Stomach smooth muscle (tissue), 2 donors: ENCODE results near the gene LRRC15.

Experiments
- H3K27ac ChIP-seq: one replicate; pipeline ENCODE4 v1.7.0; 2013; ENCODE audit warnings: mild to moderate bottlenecking, low read length, inconsistent platforms
- H3K27me3 ChIP-seq, 2 donors: one replicate each; pipeline ENCODE4 v1.7.0; 2013; ENCODE audit warnings: low read length in 2 of 2; ENCODE audit not compliant: insufficient read depth in 2 of 2, control insufficient read depth in 1 of 2
- H3K36me3 ChIP-seq, 2 donors: one replicate each; pipeline ENCODE4 v1.7.0; 2013; ENCODE audit warnings: low read length in 2 of 2; ENCODE audit not compliant: control insufficient read depth in 2 of 2, insufficient read depth in 2 of 2
- H3K4me1 ChIP-seq: one replicate; pipeline ENCODE4 v1.7.0; 2013; ENCODE audit warnings: low read length; ENCODE audit not compliant: control insufficient read depth, insufficient read depth
- H3K4me3 ChIP-seq, 2 donors: one replicate each; pipeline ENCODE4 v1.7.0; 2013; ENCODE audit warnings: low read length in 2 of 2
- H3K9ac ChIP-seq, 2 donors: one replicate each; pipeline ENCODE4 v1.7.0; 2013; ENCODE audit warnings: low read length in 2 of 2, mild to moderate bottlenecking in 1 of 2
- H3K9me3 ChIP-seq, 2 donors: one replicate each; pipeline ENCODE4 v1.7.0; 2013; ENCODE audit warnings: low read length in 2 of 2; ENCODE audit not compliant: control insufficient read depth in 2 of 2
- donor health status: healthy.
- donor health status: Pancreatic carcinoma.

Gene LRRC15

GRCh38 chr3:194376241-194376560 lies 6.7 kb upstream of the LRRC15 start:
- Histone ChIP-seq H3K27me3 (peaks cover 6 to 9% of the 10 kb centered on the region in 2 donors), H3K9ac (no peak overlapping the region)

GRCh38 chr3:194375473-194376240 lies 6.1 kb upstream of the LRRC15 start:
- Histone ChIP-seq H3K36me3 (no peaks in the 10 kb centered on the region), H3K27ac (no peak overlapping the region), H3K4me1 (no peaks in the 10 kb centered on the region), H3K9ac (no peak overlapping the region), H3K27me3 (peaks cover 6 to 9% of the 10 kb centered on the region in 2 donors), H3K4me3 (no peak overlapping the region), H3K9me3 (no peaks in the 10 kb centered on the region)

More at GRCh38 chr3:194376241-194376560, 6.7 kb upstream of the LRRC15 start:
- H3K36me3 ChIP-seq: no peaks in the 10 kb centered on the region
- no peak overlapping the region for H3K27ac ChIP-seq
- no peak overlapping the region for H3K4me3 ChIP-seq
- H3K4me1 ChIP-seq: no peaks in the 10 kb centered on the region
- H3K9me3 ChIP-seq: no peaks in the 10 kb centered on the region

- Histone ChIP-seq H3K27me3 (peaks cover 3 to 6% of the 10 kb centered on the region in 2 donors), H3K9me3 (no peaks in the 10 kb centered on the region), H3K9ac (no peak overlapping the region), H3K27ac (no peak overlapping the region), H3K4me3 (no peak overlapping the region), H3K36me3 (no peaks in the 10 kb centered on the region), H3K4me1 (no peaks in the 10 kb centered on the region)
These were observed 5.4 kb upstream of the LRRC15 start for GRCh38 chr3:194374935-194375334.

GRCh38 chr3:194373899-194374298 lies 4.4 kb upstream of the LRRC15 start:
- Histone ChIP-seq H3K4me1 (peaks cover 5% of the 10 kb centered on the region), H3K27me3 (peaks cover 9 to 10% of the 10 kb centered on the region in 2 donors), H3K4me3 (no peak overlapping the region), H3K36me3 (no peaks in the 10 kb centered on the region), H3K9ac (no peak overlapping the region), H3K9me3 (no peaks in the 10 kb centered on the region), H3K27ac (no peak overlapping the region)

GRCh38 chr3:194373028-194373427 lies 3.5 kb upstream of the LRRC15 start:
- Histone ChIP-seq H3K4me1 (peaks cover 9% of the 10 kb centered on the region), H3K9me3 (no peaks in the 10 kb centered on the region), H3K4me3 (no peak overlapping the region), H3K36me3 (no peaks in the 10 kb centered on the region), H3K9ac (no peak overlapping the region), H3K27ac (no peak overlapping the region), H3K27me3 (peaks cover 12 to 14% of the 10 kb centered on the region in 2 donors)

GRCh38 chr3:194370753-194371152 lies 1.2 kb upstream of the LRRC15 start:
- H3K9ac ChIP-seq: no peak overlapping the region
- H3K9me3 ChIP-seq: no peaks in the 10 kb centered on the region
- H3K4me3 ChIP-seq: no peak overlapping the region
- peaks cover 9% of the 10 kb centered on the region for H3K4me1 ChIP-seq
- H3K27me3 ChIP-seq: peaks cover 6 to 11% of the 10 kb centered on the region in 2 donors
- no peaks in the 10 kb centered on the region for H3K36me3 ChIP-seq
- no peak overlapping the region for H3K27ac ChIP-seq

GRCh38 chr3:194368918-194369317 lies 625 bp downstream of the LRRC15 start:
- no peaks in the 10 kb centered on the region for H3K36me3 ChIP-seq
- H3K4me3 ChIP-seq: no peak overlapping the region
- H3K4me1 ChIP-seq: peaks cover 19% of the 10 kb centered on the region
- H3K27me3 ChIP-seq: peaks cover 6 to 11% of the 10 kb centered on the region in 2 donors
- no peak overlapping the region for H3K9ac ChIP-seq
- H3K9me3 ChIP-seq: no peaks in the 10 kb centered on the region
- H3K27ac ChIP-seq: no peak overlapping the region

- Histone ChIP-seq H3K4me3 (no peak overlapping the region), H3K27me3 (peaks cover 6 to 11% of the 10 kb centered on the region in 2 donors), H3K9ac (no peak overlapping the region), H3K9me3 (no peaks in the 10 kb centered on the region), H3K36me3 (no peaks in the 10 kb centered on the region), H3K27ac (no peak overlapping the region), H3K4me1 (peaks cover 19% of the 10 kb centered on the region)
These were observed 1.3 kb downstream of the LRRC15 start for GRCh38 chr3:194367992-194368841.

- no peaks in the 10 kb centered on the region for H3K36me3 ChIP-seq
- H3K4me1 ChIP-seq: peaks cover 19% of the 10 kb centered on the region
- H3K27me3 ChIP-seq: peaks cover 6 to 14% of the 10 kb centered on the region in 2 donors
- no peak overlapping the region for H3K27ac ChIP-seq
- H3K9me3 ChIP-seq: no peaks in the 10 kb centered on the region
- no peak overlapping the region for H3K9ac ChIP-seq
- H3K4me3 ChIP-seq: no peak overlapping the region
These were observed 3.5 kb downstream of the LRRC15 start for GRCh38 chr3:194365978-194366490.

GRCh38 chr3:194365526-194365925 lies 4.0 kb downstream of the LRRC15 start:
- Histone ChIP-seq H3K9ac (no peak overlapping the region), H3K4me3 (no peak overlapping the region), H3K27me3 (peaks cover 6 to 14% of the 10 kb centered on the region in 2 donors), H3K36me3 (no peaks in the 10 kb centered on the region), H3K27ac (no peak overlapping the region), H3K4me1 (peaks cover 19% of the 10 kb centered on the region), H3K9me3 (no peaks in the 10 kb centered on the region)
